HG03175 (cell line): ENCODE results near the gene ZNF207.
"Not testable (repeated sequence)": the region's sequence is repeated elsewhere in the genome, so short reads cannot be mapped to it uniquely, and the experiment has no call there.

ENCODE experiments used
- ATAC-seq: cut with Tn5 transposase; IDR thresholded peaks from one replicate; pipeline ENCODE4 v1.9.1; 2021; ENCODE audit warnings: mild to moderate bottlenecking, moderate library complexity; ENCODE audit not compliant: unreplicated experiment

ZNF207 gene

DNA sequence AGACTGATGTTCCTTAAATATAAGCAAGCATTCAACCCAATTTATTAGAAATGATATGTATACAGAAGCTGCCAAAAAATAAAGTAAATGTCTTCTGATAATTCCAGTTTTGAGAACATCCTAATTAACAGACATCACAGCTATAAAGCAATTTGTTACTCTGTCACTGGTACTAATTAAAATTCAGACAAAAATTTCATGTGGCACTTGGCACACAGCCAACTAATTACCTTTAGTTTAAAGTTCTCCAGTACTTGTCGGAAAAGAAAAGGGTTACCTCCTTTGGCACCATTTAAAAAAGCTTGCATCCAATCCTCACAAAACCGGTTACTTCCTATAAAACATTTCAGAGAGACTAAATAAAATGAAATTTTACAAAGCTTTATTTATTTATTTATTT lies 16.8 kb upstream of the ZNF207 start:
- ATAC-seq = no peak

DNA sequence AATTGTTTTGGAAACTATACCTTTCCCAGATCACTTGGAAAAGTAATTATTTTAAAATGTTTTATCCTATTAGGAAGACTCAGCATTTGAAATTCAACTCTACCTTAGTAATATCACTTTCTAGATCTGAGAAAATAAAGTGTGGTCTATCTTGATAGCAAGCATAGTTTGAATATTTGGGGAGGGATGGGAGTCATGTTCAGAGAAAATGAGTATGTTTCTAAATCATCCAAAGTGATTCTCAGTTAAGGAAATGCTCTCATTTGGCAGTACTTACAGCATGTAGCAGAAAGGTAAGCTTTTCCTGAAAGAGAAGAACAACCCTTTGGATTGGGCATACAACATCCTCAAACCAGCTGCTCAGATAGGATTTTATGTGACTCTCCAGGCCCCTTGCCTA lies 14.9 kb upstream of the ZNF207 start:
- no peak for ATAC-seq

DNA sequence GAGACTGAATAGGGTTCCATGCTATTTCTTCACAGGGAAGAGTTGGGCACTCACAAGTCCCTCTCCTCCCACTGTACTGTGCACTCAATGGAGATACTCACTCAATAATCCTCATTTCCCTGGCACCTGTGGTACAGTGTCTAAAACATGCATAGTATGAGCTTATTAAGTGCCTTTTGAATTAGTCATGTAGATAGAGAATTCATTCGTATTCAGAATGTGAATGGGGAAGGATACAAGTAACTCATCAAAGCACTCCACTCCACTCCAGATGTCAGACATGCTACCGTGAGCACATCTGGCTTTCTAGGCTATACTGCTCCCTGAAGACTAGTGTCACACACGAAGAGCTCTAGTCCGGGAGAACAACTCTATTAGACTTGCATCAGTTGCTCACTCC lies 14.3 kb upstream of the ZNF207 start:
- no peak for ATAC-seq

- no peak for ATAC-seq
These were observed 8.7 kb upstream of the ZNF207 start for GRCh38 chr17:32341141-32341856.

GRCh38 chr17:32341857-32342602 lies 7.9 kb upstream of the ZNF207 start, which contains the start of gene C17orf75:
TSS of gene C17orf75 (minus strand) at chr17:32342173. CDS start at chr17:32342139, 34 bp downstream.
- ATAC-seq = peak; percentile 85

DNA sequence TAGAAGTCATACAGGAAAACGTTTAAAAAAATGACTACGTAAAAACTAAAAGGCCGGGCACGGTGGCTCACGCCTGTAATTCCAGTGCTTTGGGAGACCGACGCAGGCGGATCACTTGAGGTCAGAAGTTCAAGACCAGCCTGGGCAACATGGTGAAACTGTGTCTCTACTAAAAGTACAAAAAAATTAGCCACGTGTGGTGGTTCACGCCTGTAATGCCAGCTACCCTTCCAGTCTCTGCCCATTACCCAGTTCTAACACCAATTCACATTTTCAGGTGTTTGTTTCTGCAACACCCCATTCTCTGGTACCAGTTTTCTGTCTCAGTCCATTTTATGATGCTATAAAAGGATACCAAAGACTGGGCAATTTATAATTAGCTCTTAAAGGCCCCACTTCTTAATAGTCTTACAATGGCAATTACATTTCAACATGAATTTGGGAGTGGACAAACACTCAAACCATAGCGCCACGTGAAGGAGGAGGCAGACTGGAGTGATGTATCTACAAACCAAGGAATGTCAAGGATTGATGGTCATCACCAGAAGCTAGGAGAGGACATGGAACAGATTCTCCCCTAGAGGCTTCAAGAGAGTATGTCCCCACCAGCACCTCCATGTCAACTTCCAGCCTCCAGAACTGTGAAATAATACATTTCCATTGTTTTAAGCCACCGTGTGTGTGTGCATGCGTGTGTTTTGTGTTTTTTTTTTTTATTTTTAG lies 7.2 kb upstream of the ZNF207 start:
- no peak for ATAC-seq

- no peak for ATAC-seq
These were observed 3.9 kb upstream of the ZNF207 start for GRCh38 chr17:32345951-32346600.

DNA sequence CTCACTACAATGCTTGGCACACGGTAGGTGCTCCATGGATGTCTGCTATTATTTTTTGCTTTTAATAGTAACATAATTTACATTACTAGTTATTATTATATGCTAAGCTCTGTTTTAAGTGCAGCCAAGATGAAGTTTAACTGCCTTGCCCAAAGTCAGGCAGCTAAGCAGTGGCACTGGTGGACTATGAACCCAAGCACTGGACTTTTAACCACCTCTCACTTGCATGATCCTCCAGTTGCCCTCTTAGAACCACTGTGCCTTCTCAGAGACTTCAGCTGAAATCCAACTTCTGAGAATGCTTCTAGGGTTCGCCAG lies 1.5 kb upstream of the ZNF207 start:
- no peak for ATAC-seq

DNA sequence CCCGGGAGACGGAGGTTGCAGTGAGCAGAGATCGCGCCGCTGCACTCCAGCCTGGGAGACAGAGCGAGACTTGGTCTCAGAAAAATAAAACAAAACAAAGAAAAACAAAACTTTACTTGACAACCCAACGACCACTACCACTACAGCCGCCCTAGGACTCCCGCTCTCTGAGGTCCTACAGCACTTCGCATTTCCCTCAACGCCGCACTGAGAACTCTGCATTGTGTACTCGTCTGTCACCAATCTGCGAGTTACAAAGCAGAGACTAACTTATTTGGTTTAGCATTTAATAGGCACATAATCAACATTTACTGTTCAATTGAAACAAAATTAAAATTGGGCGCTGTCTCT lies 479 bp upstream of the ZNF207 start:
- ATAC-seq = no peak

- ATAC-seq = peak; percentile 33
These were observed 885 bp downstream of the ZNF207 start for GRCh38 chr17:32350666-32351418.

- not testable (repeated sequence) for ATAC-seq
These were observed 2.8 kb downstream of the ZNF207 start for GRCh38 chr17:32352734-32353133.

DNA sequence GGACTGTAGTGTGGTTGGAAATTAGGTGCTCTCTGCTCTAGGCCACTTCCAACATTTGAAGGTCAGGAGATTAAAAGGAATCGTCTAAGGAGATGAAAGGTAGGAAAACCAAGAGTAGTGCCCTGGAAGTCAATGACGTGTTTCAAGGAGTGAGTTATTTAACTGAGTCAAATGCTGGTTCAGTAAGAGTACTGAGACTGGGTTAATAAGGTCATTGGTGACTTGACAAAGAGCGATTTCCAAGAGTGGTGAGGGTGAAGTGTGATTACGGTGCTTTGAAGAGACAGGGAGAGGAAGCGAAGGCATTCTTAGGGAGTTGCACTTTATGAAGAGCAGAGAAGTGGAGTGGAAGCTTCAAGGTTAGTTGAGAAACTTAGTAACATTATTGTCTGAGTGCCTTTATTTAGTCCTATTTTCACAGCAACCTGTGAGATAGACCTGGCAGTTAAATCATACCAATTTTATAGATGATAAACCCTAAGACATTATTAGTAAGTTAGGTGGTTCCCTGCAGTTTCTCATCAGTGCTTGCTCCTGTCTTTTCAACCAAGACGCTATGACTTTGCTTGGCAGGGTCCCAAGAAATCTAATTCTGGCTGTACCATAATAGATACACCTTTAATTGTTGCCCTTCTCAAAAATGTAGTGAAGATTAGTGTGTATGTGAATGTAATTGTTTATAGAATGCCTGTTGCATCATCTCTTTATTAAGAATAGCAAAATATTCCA lies 5.9 kb downstream of the ZNF207 start:
- ATAC-seq = no peak

- ATAC-seq = no peak
These were observed 6.4 kb downstream of the ZNF207 start for GRCh38 chr17:32356378-32356743.

GRCh38 chr17:32356750-32357149 lies 6.8 kb downstream of the ZNF207 start:
- ATAC-seq = no peak

GRCh38 chr17:32357615-32358014 lies 7.7 kb downstream of the ZNF207 start:
- ATAC-seq = no peak

- ATAC-seq = no peak
These were observed 11.3 kb downstream of the ZNF207 start for GRCh38 chr17:32361270-32361669.

- no peak for ATAC-seq
These were observed 20.5 kb downstream of the ZNF207 start for GRCh38 chr17:32370426-32370825.

- no peak for ATAC-seq
These were observed 32.7 kb downstream of the ZNF207 start for GRCh38 chr17:32382526-32383223.

DNA sequence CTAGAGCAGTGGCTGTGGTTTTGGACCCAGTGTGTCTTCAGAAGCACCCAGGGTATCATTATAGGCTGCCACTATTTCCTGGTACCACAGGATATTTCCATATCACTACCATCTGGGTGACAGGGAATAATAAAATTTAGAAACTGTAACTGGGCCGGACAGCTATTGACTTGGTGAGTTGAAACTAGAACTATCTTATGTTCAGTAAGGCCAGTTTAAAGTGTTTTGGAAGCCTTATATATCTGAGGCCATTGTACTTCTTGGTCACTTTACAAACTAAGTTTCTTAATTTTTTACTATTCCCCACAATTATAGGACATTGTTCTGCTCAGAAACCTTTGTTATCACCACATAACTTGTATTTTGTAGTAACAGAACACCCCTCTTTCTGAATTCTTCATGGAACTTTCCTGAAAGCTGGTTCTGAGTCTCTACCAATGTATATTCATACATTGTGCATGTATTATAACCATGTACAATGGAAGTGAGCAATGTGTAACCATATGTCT lies 34.0 kb downstream of the ZNF207 start:
- ATAC-seq = no peak
